Uterus (tissue), 4 donors: ENCODE data around the gene CASK. TPM values are rescaled to one million over a fixed set of nuclear protein-coding genes. Genes with fewer than 3 reads are reported as not detected.

Experiments
- DNase-seq, 2 donors: peaks; one replicate each; pipeline ENCODE4 v3.0.0-alpha.2; 2019 to 2020
- H3K27ac ChIP-seq, 2 donors: fragments of 200-600 bp; sonication (generic); 1 replicate in 1 of 2; 2 replicates in 1 of 2; pipeline ENCODE4 v1.5.1; 2016 to 2018
- H3K27me3 ChIP-seq, 2 donors: fragments of 200-600 bp; sonication (generic); one replicate each; pipeline ENCODE4 v1.5.1; 2018 to 2019; ENCODE audit warnings: control low read depth in 1 of 2
- H3K36me3 ChIP-seq, 2 donors: fragments of 200-600 bp; sonication (generic); one replicate each; pipeline ENCODE4 v1.5.1; 2019; ENCODE audit warnings: control low read depth in 1 of 2
- H3K4me1 ChIP-seq, 2 donors: fragments of 200-600 bp; sonication (generic); one replicate each; pipeline ENCODE4 v1.5.1; 2018 to 2019; ENCODE audit warnings: control low read depth in 1 of 2
- H3K4me3 ChIP-seq, 2 donors: fragments of 200-600 bp; sonication (generic); 1 replicate in 1 of 2; 2 replicates in 1 of 2; pipeline ENCODE4 v1.5.1; 2018 to 2019; ENCODE audit warnings: mild to moderate bottlenecking in 1 of 2
- H3K9me3 ChIP-seq, 2 donors: fragments of 200-600 bp; sonication (generic); one replicate each; pipeline ENCODE4 v1.5.1; 2019; ENCODE audit warnings: control low read depth in 1 of 2
- POLR2A ChIP-seq, 2 donors: fragments of 450-650 bp; IDR thresholded peaks; one replicate each; pipeline ENCODE4 v1.6.1; 2016; ENCODE audit warnings: antibody characterized with exemption in 2 of 2, mild to moderate bottlenecking in 1 of 2, moderate library complexity in 1 of 2
- intact Hi-C: fragments of 100-400 bp; cut with DNase I; formaldehyde crosslinking; loops from one replicate; pipeline ENCODE4 v1.15.1; 2023; ENCODE audit warnings: low total_unique reads
- total RNA-seq, 4 donors: library from RNA; depleted of rRNA in 3 of 4; stranded (reverse); fragments of >200 nt in 3 of 4; gene quantifications; one replicate each; pipeline versions ENCODE4 v1.1.0 to v1.2.4, GENCODE V29; 2014 to 2023
- TF ChIP-seq, protein P1 (sequence below), 4 experiments: fragments of 200-600 bp in 2 of 4; fragments of 450-650 bp in 2 of 4; sonication (generic) in 2 of 4; IDR thresholded peaks; one replicate each; pipeline ENCODE4 v1.5.1; 2016 to 2019; ENCODE audit warnings: antibody characterized with exemption in 4 of 4, mild to moderate bottlenecking in 2 of 4, moderate library complexity in 1 of 4
- donor health status: DM: yes; HTN: yes; CAD: no.

The CASK gene
- total RNA-seq, 4 donors from 2014 or later: 7.9 to 76.0 (median 40.7) TPM

GRCh38 chrX:41863343-41864203 lies 59.8 kb downstream of the CASK start:
- no peak for DNase-seq
- TF ChIP-seq, protein P1, sequence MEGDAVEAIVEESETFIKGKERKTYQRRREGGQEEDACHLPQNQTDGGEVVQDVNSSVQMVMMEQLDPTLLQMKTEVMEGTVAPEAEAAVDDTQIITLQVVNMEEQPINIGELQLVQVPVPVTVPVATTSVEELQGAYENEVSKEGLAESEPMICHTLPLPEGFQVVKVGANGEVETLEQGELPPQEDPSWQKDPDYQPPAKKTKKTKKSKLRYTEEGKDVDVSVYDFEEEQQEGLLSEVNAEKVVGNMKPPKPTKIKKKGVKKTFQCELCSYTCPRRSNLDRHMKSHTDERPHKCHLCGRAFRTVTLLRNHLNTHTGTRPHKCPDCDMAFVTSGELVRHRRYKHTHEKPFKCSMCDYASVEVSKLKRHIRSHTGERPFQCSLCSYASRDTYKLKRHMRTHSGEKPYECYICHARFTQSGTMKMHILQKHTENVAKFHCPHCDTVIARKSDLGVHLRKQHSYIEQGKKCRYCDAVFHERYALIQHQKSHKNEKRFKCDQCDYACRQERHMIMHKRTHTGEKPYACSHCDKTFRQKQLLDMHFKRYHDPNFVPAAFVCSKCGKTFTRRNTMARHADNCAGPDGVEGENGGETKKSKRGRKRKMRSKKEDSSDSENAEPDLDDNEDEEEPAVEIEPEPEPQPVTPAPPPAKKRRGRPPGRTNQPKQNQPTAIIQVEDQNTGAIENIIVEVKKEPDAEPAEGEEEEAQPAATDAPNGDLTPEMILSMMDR (IDR thresholded peaks at IDR 0.05): no peak
- H3K4me3 ChIP-seq: no peak overlapping the region
- no peaks in the 10 kb centered on the region for H3K27me3 ChIP-seq
- H3K4me1 ChIP-seq: no peaks in the 10 kb centered on the region
- no peaks in the 10 kb centered on the region for H3K9me3 ChIP-seq
- H3K36me3 ChIP-seq: no peaks in the 10 kb centered on the region
- no peak overlapping the region for H3K27ac ChIP-seq
- intact Hi-C loops: no loop called here

GRCh38 chrX:41862562-41863184 lies 60.7 kb downstream of the CASK start:
- Histone ChIP-seq H3K27ac (no peak overlapping the region), H3K9me3 (no peaks in the 10 kb centered on the region), H3K4me1 (no peaks in the 10 kb centered on the region), H3K36me3 (no peaks in the 10 kb centered on the region), H3K4me3 (no peak overlapping the region), H3K27me3 (no peaks in the 10 kb centered on the region)
- TF ChIP-seq, protein P1 (IDR thresholded peaks at IDR 0.05): no peak
- TF ChIP-seq POLR2A (IDR thresholded peaks at IDR 0.05): no peak
- intact Hi-C loops: no loop called here
- no peak for DNase-seq

- no peaks in the 10 kb centered on the region for H3K36me3 ChIP-seq
- no peak overlapping the region for H3K27ac ChIP-seq
- H3K9me3 ChIP-seq: no peaks in the 10 kb centered on the region
- no peak for DNase-seq
- H3K4me3 ChIP-seq: no peak overlapping the region
- intact Hi-C loops: no loop called here
- no peaks in the 10 kb centered on the region for H3K4me1 ChIP-seq
- TF ChIP-seq, protein P1 (IDR thresholded peaks at IDR 0.05): no peak
- no peak for TF ChIP-seq POLR2A (IDR thresholded peaks at IDR 0.05)
- H3K27me3 ChIP-seq: no peaks in the 10 kb centered on the region
These were observed 65.1 kb downstream of the CASK start for GRCh38 chrX:41858161-41858775.

DNA sequence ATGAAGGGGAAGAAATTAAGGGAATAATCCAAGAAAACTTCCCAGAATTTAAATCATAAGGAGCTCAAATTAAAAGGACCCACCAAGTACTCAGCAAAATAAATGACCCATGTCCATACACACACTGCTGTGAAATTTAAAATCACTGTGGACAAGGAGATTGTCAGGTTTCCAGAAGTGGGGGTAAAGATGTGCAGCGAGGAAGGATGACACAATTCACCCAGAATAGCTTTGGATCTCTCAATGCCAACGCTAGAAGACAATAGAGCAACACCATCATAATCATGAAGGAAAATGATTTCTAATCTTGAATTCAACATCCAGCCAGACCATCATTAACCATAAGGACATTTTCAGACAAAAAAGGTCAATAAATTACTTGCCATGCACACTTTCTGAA lies 65.7 kb downstream of the CASK start:
- Histone ChIP-seq H3K9me3 (no peaks in the 10 kb centered on the region), H3K27ac (no peak overlapping the region), H3K4me1 (no peaks in the 10 kb centered on the region), H3K27me3 (no peaks in the 10 kb centered on the region), H3K4me3 (no peak overlapping the region), H3K36me3 (no peaks in the 10 kb centered on the region)
- no peak for TF ChIP-seq POLR2A (IDR thresholded peaks at IDR 0.05)
- TF ChIP-seq, protein P1 (IDR thresholded peaks at IDR 0.05): no peak
- no peak for DNase-seq
- intact Hi-C loops: no loop called here

GRCh38 chrX:41846714-41847113 lies 76.6 kb downstream of the CASK start:
- no peak for DNase-seq
- H3K4me3 ChIP-seq: no peak overlapping the region
- TF ChIP-seq POLR2A (IDR thresholded peaks at IDR 0.05): no peak
- TF ChIP-seq, protein P1 (IDR thresholded peaks at IDR 0.05): no peak
- H3K36me3 ChIP-seq: no peaks in the 10 kb centered on the region
- H3K4me1 ChIP-seq: no peaks in the 10 kb centered on the region
- H3K27me3 ChIP-seq: no peaks in the 10 kb centered on the region
- H3K27ac ChIP-seq: no peak overlapping the region
- intact Hi-C loops: no loop called here
- peaks cover 0 to 15% of the 10 kb centered on the region in 2 donors for H3K9me3 ChIP-seq
